ENCODE data around the gene NUDT2. TPM values are rescaled to one million over a fixed set of nuclear protein-coding genes. Genes with fewer than 3 reads are reported as not detected.

NUDT2 gene
- total and polyA plus RNA-seq, 10 of the 15 experiments (the other 5 are each of a cell fraction or from before 2014, with no cell fraction given) = 24.5 to 55.1 (median 33.6) TPM

GRCh38 chr9:34328987-34329832 lies at the start of gene NUDT2, which contains the start of gene KIF24 (continued):
- TF ChIP-seq, protein P1, sequence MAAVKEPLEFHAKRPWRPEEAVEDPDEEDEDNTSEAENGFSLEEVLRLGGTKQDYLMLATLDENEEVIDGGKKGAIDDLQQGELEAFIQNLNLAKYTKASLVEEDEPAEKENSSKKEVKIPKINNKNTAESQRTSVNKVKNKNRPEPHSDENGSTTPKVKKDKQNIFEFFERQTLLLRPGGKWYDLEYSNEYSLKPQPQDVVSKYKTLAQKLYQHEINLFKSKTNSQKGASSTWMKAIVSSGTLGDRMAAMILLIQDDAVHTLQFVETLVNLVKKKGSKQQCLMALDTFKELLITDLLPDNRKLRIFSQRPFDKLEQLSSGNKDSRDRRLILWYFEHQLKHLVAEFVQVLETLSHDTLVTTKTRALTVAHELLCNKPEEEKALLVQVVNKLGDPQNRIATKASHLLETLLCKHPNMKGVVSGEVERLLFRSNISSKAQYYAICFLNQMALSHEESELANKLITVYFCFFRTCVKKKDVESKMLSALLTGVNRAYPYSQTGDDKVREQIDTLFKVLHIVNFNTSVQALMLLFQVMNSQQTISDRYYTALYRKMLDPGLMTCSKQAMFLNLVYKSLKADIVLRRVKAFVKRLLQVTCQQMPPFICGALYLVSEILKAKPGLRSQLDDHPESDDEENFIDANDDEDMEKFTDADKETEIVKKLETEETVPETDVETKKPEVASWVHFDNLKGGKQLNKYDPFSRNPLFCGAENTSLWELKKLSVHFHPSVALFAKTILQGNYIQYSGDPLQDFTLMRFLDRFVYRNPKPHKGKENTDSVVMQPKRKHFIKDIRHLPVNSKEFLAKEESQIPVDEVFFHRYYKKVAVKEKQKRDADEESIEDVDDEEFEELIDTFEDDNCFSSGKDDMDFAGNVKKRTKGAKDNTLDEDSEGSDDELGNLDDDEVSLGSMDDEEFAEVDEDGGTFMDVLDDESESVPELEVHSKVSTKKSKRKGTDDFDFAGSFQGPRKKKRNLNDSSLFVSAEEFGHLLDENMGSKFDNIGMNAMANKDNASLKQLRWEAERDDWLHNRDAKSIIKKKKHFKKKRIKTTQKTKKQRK (IDR thresholded peaks at IDR 0.05; ENCODE audit: low read depth, low read length) = peak; percentile 80
- TF ChIP-seq SMARCA5 (IDR thresholded peaks at IDR 0.05) = no peak
- peak; percentile 100 for TF ChIP-seq SIN3A (IDR thresholded peaks at IDR 0.05; ENCODE audit: low read depth, low read length)
- peak; percentile 65; the same call in 1 of the 2 replicates for TF ChIP-seq HDGF (IDR thresholded peaks at IDR 0.05)
- peak; percentile 95 for TF ChIP-seq PKNOX1 (IDR thresholded peaks at IDR 0.05)
- TF ChIP-seq RELA (IDR thresholded peaks at IDR 0.05; ENCODE audit: borderline replicate concordance, partially characterized antibody) = peak; percentile 40
- TF ChIP-seq STAT1 (conservative IDR thresholded peaks at IDR 0.05) = peak; percentile 85; the same call in 1 of the 2 replicates
- TF ChIP-seq, protein P2, sequence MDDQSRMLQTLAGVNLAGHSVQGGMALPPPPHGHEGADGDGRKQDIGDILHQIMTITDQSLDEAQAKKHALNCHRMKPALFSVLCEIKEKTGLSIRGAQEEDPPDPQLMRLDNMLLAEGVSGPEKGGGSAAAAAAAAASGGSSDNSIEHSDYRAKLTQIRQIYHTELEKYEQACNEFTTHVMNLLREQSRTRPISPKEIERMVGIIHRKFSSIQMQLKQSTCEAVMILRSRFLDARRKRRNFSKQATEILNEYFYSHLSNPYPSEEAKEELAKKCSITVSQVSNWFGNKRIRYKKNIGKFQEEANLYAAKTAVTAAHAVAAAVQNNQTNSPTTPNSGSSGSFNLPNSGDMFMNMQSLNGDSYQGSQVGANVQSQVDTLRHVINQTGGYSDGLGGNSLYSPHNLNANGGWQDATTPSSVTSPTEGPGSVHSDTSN (IDR thresholded peaks at IDR 0.05; ENCODE audit: insufficient replicate concordance, low read depth, low read length) = peak; percentile 76
- no peak for TF ChIP-seq JUNB (IDR thresholded peaks at IDR 0.05)
- TF ChIP-seq SRF (IDR thresholded peaks at IDR 0.05; ENCODE audit: low read depth in 2 of 2, low read length in 2 of 2) = no peak
- peak; percentile 99 for TF ChIP-seq BMI1 (IDR thresholded peaks at IDR 0.05; ENCODE audit: borderline replicate concordance)
- TF ChIP-seq, protein P3, sequence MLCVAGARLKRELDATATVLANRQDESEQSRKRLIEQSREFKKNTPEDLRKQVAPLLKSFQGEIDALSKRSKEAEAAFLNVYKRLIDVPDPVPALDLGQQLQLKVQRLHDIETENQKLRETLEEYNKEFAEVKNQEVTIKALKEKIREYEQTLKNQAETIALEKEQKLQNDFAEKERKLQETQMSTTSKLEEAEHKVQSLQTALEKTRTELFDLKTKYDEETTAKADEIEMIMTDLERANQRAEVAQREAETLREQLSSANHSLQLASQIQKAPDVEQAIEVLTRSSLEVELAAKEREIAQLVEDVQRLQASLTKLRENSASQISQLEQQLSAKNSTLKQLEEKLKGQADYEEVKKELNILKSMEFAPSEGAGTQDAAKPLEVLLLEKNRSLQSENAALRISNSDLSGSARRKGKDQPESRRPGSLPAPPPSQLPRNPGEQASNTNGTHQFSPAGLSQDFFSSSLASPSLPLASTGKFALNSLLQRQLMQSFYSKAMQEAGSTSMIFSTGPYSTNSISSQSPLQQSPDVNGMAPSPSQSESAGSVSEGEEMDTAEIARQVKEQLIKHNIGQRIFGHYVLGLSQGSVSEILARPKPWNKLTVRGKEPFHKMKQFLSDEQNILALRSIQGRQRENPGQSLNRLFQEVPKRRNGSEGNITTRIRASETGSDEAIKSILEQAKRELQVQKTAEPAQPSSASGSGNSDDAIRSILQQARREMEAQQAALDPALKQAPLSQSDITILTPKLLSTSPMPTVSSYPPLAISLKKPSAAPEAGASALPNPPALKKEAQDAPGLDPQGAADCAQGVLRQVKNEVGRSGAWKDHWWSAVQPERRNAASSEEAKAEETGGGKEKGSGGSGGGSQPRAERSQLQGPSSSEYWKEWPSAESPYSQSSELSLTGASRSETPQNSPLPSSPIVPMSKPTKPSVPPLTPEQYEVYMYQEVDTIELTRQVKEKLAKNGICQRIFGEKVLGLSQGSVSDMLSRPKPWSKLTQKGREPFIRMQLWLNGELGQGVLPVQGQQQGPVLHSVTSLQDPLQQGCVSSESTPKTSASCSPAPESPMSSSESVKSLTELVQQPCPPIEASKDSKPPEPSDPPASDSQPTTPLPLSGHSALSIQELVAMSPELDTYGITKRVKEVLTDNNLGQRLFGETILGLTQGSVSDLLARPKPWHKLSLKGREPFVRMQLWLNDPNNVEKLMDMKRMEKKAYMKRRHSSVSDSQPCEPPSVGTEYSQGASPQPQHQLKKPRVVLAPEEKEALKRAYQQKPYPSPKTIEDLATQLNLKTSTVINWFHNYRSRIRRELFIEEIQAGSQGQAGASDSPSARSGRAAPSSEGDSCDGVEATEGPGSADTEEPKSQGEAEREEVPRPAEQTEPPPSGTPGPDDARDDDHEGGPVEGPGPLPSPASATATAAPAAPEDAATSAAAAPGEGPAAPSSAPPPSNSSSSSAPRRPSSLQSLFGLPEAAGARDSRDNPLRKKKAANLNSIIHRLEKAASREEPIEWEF (IDR thresholded peaks at IDR 0.05; ENCODE audit: insufficient replicate concordance, low read depth, low read length) = no peak
- no peak for TF ChIP-seq MYC (IDR thresholded peaks at IDR 0.05; ENCODE audit: insufficient read depth, insufficient read length, insufficient replicate concordance, low read length, severe bottlenecking)
- no peak; the same call in 1 of the 2 replicates for TF ChIP-seq DPF2 (IDR thresholded peaks at IDR 0.05)
- peak; percentile 52; the same call in 1 of the 2 replicates for TF ChIP-seq RUNX3 (IDR thresholded peaks at IDR 0.05; ENCODE audit: low read length)
- no peak for TF ChIP-seq USF2 (IDR thresholded peaks at IDR 0.05; ENCODE audit: borderline replicate concordance, low read depth, low read length)
- TF ChIP-seq MXI1 (IDR thresholded peaks at IDR 0.05; ENCODE audit: low read depth, low read length) = peak; percentile 96
